ENCODE measurements around the gene CDH4.

Gene CDH4

DNA sequence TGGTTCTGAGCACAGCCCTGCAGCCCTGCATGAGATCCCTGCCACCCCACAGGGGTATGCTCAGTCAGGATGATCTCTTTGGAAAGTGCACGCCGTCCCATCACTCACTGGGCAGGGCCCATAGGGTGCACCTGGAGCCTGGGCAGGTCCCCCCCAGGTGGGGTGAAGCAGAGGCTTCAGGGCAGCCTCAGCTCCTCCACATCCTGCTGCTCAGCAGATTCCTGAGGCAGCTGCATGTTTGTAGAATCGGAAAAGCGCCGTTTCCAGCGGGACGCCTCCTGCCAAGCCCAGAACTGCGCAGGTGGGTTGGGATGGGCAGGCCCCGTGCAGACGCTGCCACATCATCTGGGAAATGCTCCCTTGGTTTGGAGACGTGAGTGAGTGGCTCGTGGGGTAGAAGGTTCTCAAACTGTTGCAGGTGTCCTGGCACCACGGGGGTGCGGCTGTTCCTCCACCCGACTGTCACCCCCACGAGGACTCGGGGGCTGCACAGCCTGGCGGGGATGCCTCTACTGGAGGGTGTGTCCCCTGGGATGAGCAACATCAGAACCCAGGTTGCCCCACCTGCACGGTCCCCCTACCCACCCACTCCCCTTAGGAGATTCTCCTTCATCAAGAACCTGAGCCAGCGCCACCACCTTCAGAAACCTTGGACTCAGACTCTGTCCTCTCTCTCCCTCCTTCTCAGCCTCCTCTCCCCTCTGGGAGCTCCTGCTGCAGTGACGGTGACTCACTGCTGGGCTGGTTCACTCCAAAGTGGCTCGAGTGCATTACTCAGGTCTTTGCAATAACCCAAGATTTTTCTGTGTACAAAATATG is 479.5 kb downstream of the CDH4 start:
- DNase-seq: no peak

DNA sequence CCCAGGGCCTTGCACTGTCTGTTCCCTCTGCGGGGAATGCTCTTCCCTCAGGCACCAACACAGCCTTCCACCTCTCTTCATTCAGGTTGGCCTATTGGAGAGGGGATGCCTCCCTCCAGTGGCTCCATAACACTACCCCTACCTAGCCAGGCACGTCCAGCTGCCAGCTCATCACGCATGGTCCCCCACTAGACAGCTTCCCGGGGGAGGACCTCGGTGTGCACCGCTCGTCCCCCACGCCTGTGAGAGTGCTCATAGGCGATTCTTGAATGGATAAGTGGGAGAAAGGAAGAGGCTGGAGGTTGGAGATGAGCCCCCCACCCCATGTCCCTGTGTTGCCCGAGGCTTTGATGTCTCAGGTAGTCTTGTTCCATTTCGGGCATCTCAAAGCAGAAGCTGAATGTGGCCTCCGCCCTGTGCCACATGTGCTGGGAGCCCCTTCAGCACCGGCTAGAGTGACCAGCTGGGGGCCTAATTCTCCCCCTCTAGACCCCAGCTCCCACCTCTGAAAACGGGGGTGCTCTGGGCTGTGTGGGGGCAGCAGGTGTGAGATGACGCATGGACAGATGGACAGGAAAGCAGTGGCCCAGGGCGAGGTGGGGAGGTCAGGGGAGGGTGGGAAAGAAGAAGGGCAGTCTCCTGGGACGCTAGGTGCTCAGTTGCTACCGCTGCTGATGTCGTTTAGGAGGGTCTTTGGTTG is 480.6 kb downstream of the CDH4 start:
- DNase-seq: no peak

GRCh38 chr20:61733216-61733615 is 481.2 kb downstream of the CDH4 start:
- no peak for DNase-seq

GRCh38 chr20:61733891-61734732 is 482.1 kb downstream of the CDH4 start:
- no peak for DNase-seq

- no peak for DNase-seq
Observed at GRCh38 chr20:61734733-61735502, 482.9 kb downstream of the CDH4 start.

DNA sequence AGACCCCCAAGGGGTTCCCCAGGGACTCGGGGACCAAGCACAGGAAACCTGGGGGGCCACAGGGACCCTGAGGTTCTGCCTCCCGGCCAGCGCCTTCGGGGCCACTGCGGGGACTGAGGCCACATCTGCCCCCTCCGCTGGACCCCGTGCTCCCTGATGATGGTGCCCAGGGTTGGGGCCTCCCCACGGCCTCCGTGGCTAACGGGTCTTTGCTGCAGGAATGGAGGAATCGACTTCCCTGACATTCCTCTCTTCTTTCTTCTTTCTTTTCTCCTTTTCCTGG is 483.4 kb downstream of the CDH4 start:
- no peak for DNase-seq

GRCh38 chr20:61736001-61736635 is 484.1 kb downstream of the CDH4 start:
- no peak for DNase-seq

DNA sequence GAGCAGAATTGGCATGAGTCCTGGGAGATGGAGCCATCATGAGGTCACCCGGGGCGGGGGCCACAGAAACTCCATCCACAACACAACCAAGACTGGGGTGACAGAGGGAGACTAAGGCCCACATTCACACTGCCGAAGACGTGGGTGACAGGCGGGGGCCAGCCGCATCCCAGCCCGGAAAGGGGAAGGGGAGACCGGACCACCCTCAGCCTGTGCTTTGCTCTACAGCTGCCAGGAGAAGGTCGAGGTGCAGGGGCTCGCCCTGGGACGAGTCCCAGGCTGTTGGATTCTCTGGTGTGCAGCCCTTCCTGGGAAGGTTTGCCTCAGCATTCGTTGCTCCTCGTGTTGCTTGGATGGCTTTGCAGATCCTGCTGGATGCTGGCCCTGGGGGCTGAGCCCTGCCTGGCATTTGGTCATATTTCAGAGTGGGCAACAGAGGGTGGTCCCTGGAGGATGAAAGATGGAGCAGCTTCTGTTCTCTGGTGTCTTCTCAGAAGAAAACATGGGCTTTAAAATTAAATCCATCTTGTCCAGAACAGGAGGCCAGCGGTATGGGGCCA is 484.8 kb downstream of the CDH4 start:
- no peak for DNase-seq

DNA sequence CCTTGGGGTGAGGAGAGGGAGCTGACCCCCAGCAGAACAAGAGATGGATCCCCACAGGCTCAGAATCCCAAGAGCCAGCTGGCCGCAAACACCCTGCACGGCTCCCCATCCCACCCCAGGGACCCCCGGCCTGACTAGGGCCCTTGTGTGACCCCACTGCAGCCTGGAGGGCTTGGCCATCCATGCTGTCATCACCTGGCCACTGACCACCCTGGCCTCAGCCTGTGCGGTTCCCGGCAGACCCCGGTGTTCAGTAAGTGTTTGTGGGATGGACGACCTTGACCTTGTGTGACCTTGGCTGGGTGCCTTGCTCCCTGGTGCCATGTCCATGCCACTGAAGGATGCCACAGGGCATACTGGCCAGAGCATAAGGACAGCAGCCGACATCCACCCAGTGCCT is 485.3 kb downstream of the CDH4 start:
- DNase-seq: no peak

DNA sequence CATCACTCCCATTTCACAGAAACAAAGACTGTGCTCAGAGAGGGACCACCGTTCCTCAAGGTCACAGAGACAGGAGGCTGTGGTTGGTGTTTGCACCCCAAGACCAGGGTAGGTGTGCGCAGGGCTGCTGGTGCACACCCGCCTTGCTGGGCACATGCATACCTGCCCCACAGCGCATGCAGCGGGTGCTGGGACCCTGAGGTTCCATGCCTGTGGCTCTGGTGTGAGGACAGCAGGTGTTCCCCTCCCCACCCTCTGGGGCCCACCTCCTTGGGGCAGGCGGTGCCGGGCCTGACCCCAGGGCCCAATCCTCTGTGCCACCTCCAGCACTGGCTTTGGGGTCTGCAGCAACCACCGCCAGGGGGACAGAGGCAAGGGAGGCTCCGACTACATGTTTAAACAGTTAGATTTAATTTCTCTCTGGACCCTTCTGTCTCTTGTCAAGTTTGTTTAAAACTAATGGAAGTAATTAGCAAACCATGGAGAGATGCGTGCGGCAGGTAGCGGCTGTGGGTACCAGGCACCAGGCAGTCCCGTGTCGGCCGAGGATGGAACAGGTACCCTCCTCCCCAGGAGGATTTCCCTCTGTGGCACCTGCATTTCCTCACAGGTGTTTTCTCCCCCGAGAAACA is 485.9 kb downstream of the CDH4 start:
- DNase-seq: no peak

- no peak for DNase-seq
Observed at GRCh38 chr20:61738601-61739069, 486.6 kb downstream of the CDH4 start.

GRCh38 chr20:61739086-61739831 is 487.2 kb downstream of the CDH4 start:
- no peak for DNase-seq

GRCh38 chr20:61739832-61740118 is 487.7 kb downstream of the CDH4 start:
- no peak for DNase-seq

DNA sequence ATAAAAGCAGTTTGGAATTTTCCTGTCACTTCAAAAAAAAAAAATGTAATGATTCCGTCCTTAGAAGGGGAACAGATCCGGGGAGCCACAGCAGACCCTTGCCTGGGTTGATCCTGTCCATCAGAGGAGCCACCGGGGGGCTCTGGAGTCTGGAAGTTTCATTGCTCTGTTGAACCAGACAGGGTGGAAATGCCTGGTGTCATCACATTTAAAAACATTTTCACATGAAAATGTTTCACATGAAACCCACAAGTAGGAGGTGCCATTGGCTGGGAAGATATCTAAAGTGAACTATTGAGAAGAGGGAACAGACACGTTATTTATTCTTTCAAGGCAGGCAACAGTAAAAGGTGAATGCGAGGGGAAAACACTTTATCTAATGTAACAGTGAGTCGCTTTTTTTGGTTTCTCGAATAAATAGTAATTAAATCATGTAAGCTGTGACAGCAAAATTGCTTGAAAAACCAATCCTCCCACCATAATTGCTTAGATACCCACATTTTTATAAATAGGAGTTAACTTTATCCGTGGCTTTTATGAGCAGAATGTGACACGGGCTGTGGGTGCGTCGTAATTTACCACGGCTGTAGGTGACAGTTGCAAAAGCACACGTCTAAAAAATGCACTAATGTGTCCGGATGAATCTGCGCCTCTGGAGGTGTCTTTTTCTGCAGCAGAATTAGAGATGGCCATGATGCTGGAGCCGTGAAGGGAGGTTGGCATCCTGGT is 490.2 kb downstream of the CDH4 start:
- no peak for DNase-seq

- DNase-seq: no peak
Observed at GRCh38 chr20:61743606-61744005, 491.5 kb downstream of the CDH4 start.

- DNase-seq: no peak
Observed at GRCh38 chr20:61744691-61745396, 492.8 kb downstream of the CDH4 start.

DNA sequence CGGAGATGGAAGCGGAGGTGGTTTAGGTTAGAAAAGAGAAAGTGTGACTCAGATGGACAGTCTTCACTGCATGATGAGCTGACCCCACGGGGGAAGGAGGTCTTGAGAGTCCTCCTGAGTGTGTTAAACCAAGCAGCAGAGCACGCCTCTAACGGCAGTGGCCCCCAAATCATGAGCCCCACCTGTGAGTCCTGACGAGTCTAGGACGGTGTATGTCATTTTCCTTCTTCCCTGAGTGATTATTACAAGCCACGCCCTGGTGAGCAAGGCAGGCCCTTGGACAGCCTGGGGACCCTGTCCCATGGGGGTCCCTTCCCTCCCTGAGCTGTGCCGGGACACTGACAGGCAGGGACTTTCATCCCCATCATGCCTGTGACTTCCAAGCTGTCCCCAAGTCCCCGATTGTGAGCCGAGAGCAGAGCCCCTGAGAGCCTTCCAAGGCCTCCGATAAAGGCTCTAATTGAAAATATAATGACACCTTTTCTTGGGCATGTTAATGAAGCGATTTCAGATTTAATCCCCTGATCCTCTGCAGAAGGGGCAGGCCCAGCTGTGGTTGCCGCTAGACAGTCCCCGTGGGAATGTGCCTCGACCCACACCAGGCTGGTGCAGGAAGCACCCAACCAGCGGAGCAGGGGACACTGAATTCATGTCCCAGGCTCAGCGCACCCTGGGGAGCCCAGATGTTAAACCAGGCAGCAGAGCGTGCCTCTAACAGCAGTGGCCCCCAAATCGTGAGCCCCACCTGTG is 493.5 kb downstream of the CDH4 start:
- no peak for DNase-seq

DNA sequence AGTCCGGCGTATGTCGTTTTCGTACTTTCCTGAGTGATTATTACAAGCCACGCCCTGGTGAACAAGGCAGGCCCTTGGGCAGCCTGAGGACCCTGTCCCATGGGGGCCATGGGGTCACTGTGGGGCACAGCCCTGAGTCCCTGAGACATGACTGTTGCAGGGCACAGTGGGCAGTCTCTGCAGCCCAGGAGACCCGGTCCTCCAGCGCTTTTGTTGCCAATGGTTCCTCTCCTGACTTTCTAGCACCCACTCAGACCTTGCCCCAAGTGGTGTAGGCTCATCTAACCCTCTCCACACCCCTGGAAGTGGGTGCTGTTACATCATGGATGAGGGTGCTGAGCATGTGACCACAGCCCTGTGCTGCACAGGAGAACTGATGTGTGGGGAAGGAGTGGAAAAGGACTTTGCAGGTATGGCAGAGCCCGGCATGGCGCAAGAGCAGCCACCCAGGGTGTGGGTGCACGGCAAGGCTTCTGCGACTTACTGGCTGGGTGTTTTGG is 494.1 kb downstream of the CDH4 start:
- DNase-seq: no peak

DNA sequence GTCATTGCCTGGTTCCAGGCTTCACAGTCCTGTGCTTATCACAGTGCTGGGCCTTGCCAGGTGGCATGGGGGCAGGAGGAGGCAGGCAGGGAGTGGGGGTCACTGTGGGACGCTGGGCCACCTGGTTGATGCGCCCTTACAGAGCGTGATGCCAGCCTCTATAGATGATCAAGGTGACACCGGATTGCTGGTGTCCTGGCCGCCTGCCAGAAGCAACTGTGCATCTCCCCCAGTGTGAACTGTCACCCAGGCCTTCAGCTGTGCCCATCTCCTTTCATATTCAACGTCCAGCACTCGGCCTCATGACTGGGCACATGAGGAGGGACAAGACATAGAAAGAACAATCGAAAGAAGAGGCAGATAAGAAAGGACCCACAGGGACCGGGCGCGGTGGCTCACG is 494.7 kb downstream of the CDH4 start:
- no peak for DNase-seq
